IPS-NIHi11 (cell line): Measurements from ENCODE around the gene SCAPER.
A peak's percentile ranks its signal among the peaks of the same experiment; 100 is the strongest.
"Not testable (repeated sequence)": the region's sequence is repeated elsewhere in the genome, so short reads cannot be mapped to it uniquely, and the experiment has no call there.

Experiments used
- DNase-seq: peaks from one replicate; pipeline ENCODE4 v3.0.0; 2012; ENCODE audit warnings: mixed read lengths, low spot score

SCAPER gene

GRCh38 chr15:76321602-76322001, 583.5 kb downstream of the SCAPER start:
- no peak for DNase-seq

GRCh38 chr15:76321171-76321570, 584.0 kb downstream of the SCAPER start:
- no peak for DNase-seq

- no peak for DNase-seq
These were observed 585.1 kb downstream of the SCAPER start for GRCh38 chr15:76320012-76320411.

- DNase-seq: no peak
These were observed 591.4 kb downstream of the SCAPER start for GRCh38 chr15:76313731-76314130.

GRCh38 chr15:76313175-76313567, 592.0 kb downstream of the SCAPER start:
- DNase-seq: not testable (repeated sequence)

GRCh38 chr15:76312540-76313174, 592.5 kb downstream of the SCAPER start:
- no peak for DNase-seq

GRCh38 chr15:76311100-76311953, 593.8 kb downstream of the SCAPER start, which contains the start of gene ETFA:
Gene ETFA, minus strand, starts transcription at chr15:76311469. Its CDS starts 81 bp downstream, at chr15:76311388.
- peak; percentile 100 for DNase-seq

GRCh38 chr15:76310475-76311099, 594.6 kb downstream of the SCAPER start:
- no peak for DNase-seq

- no peak for DNase-seq
These were observed 595.4 kb downstream of the SCAPER start for GRCh38 chr15:76309601-76310330.

GRCh38 chr15:76303909-76304308, 601.2 kb downstream of the SCAPER start:
- no peak for DNase-seq

- DNase-seq: no peak
These were observed 605.4 kb downstream of the SCAPER start for GRCh38 chr15:76299786-76300185.

GRCh38 chr15:76298986-76299385, 606.2 kb downstream of the SCAPER start:
- no peak for DNase-seq

- not testable (repeated sequence) for DNase-seq
These were observed 607.2 kb downstream of the SCAPER start for GRCh38 chr15:76297951-76298350.
